Adipocyte (in vitro differentiated cells): Measurements from ENCODE around the gene ABCG2.

Source experiments
- DNase-seq: peaks from one replicate; pipeline ENCODE4 v3.0.0-alpha.2; 2015; ENCODE audit warnings: low read depth
- H3K27me3 ChIP-seq: replicated peaks from 2 replicates; pipeline ENCODE4 v1.7.0; 2013; ENCODE audit warnings: mild to moderate bottlenecking, low read length, moderate library complexity; ENCODE audit not compliant: control insufficient read depth, insufficient read depth
- H3K36me3 ChIP-seq: 2 replicates; pipeline ENCODE4 v1.7.0; 2013; ENCODE audit warnings: low read length, mild to moderate bottlenecking, moderate library complexity; ENCODE audit not compliant: control insufficient read depth, insufficient read depth, severe bottlenecking
- H3K4me1 ChIP-seq: 2 replicates; pipeline ENCODE4 v1.7.0; 2013; ENCODE audit warnings: mild to moderate bottlenecking, low read length, moderate library complexity; ENCODE audit not compliant: control insufficient read depth, insufficient read depth
- H3K4me3 ChIP-seq: 2 replicates; pipeline ENCODE4 v1.7.0; 2013; ENCODE audit warnings: mild to moderate bottlenecking, low read length, moderate library complexity
- H3K9ac ChIP-seq: 2 replicates; pipeline ENCODE4 v1.7.0; 2013; ENCODE audit warnings: mild to moderate bottlenecking, low read length, moderate library complexity
- H3K9me3 ChIP-seq: 2 replicates; pipeline ENCODE4 v1.7.0; 2013; ENCODE audit warnings: mild to moderate bottlenecking, low read length, moderate library complexity; ENCODE audit not compliant: control insufficient read depth

The ABCG2 gene

GRCh38 chr4:88062843-88063242 is 95.6 kb downstream of the ABCG2 start:
- no peaks in the 10 kb centered on the region for H3K27me3 ChIP-seq
- H3K4me3 ChIP-seq = no peak overlapping the region
- H3K4me1 ChIP-seq = no peaks in the 10 kb centered on the region
- DNase-seq = no peak
- peaks cover 85% of the 10 kb centered on the region for H3K36me3 ChIP-seq
- no peaks in the 10 kb centered on the region for H3K9me3 ChIP-seq
- H3K9ac ChIP-seq = no peak overlapping the region

GRCh38 chr4:88062311-88062710 is 96.1 kb downstream of the ABCG2 start:
- Histone ChIP-seq H3K4me1 (no peaks in the 10 kb centered on the region), H3K36me3 (peaks cover 85% of the 10 kb centered on the region), H3K4me3 (no peak overlapping the region), H3K9ac (no peak overlapping the region), H3K27me3 (no peaks in the 10 kb centered on the region), H3K9me3 (no peaks in the 10 kb centered on the region)
- no peak for DNase-seq

GRCh38 chr4:88060431-88060830 is 98.0 kb downstream of the ABCG2 start:
- Histone ChIP-seq H3K4me1 (no peaks in the 10 kb centered on the region), H3K27me3 (no peaks in the 10 kb centered on the region), H3K36me3 (peaks cover 85% of the 10 kb centered on the region), H3K4me3 (no peak overlapping the region), H3K9ac (no peak overlapping the region), H3K9me3 (no peaks in the 10 kb centered on the region)
- DNase-seq = no peak

- H3K27me3 ChIP-seq = no peaks in the 10 kb centered on the region
- H3K4me3 ChIP-seq = no peak overlapping the region
- no peak overlapping the region for H3K9ac ChIP-seq
- H3K9me3 ChIP-seq = no peaks in the 10 kb centered on the region
- no peak for DNase-seq
- H3K4me1 ChIP-seq = peaks cover 6% of the 10 kb centered on the region
- H3K36me3 ChIP-seq = peaks cover 79% of the 10 kb centered on the region
These were observed 98.7 kb downstream of the ABCG2 start for GRCh38 chr4:88059766-88060165.

GRCh38 chr4:88058295-88058694 is 100.1 kb downstream of the ABCG2 start:
- DNase-seq = no peak
- Histone ChIP-seq H3K4me3 (no peak overlapping the region), H3K4me1 (peaks cover 8% of the 10 kb centered on the region)

GRCh38 chr4:88054901-88055300 is 103.5 kb downstream of the ABCG2 start:
- Histone ChIP-seq H3K4me1 (peaks cover 8% of the 10 kb centered on the region), H3K4me3 (no peak overlapping the region), H3K27me3 (no peaks in the 10 kb centered on the region), H3K36me3 (peaks cover 73% of the 10 kb centered on the region), H3K9me3 (no peaks in the 10 kb centered on the region), H3K9ac (no peak overlapping the region)
- peak; percentile 50 for DNase-seq

More at GRCh38 chr4:88058295-88058694, 100.1 kb downstream of the ABCG2 start:
- no peaks in the 10 kb centered on the region for H3K9me3 ChIP-seq
- H3K36me3 ChIP-seq = peaks cover 66% of the 10 kb centered on the region
- no peaks in the 10 kb centered on the region for H3K27me3 ChIP-seq
- H3K9ac ChIP-seq = no peak overlapping the region

GRCh38 chr4:88054229-88054628 is 104.2 kb downstream of the ABCG2 start:
- peaks cover 70% of the 10 kb centered on the region for H3K36me3 ChIP-seq
- no peak overlapping the region for H3K9ac ChIP-seq
- peaks cover 8% of the 10 kb centered on the region for H3K4me1 ChIP-seq

GRCh38 chr4:88045021-88045420 is 113.4 kb downstream of the ABCG2 start:
- H3K9me3 ChIP-seq = no peaks in the 10 kb centered on the region
- H3K36me3 ChIP-seq = peaks cover 93% of the 10 kb centered on the region
- H3K4me3 ChIP-seq = no peak overlapping the region
- H3K27me3 ChIP-seq = no peaks in the 10 kb centered on the region
- peaks cover 14% of the 10 kb centered on the region for H3K4me1 ChIP-seq
- no peak overlapping the region for H3K9ac ChIP-seq
- DNase-seq = no peak

More at GRCh38 chr4:88054229-88054628, 104.2 kb downstream of the ABCG2 start:
- no peak overlapping the region for H3K4me3 ChIP-seq
- H3K9me3 ChIP-seq = no peaks in the 10 kb centered on the region
- no peak for DNase-seq
- no peaks in the 10 kb centered on the region for H3K27me3 ChIP-seq

GRCh38 chr4:88043586-88044340 is 114.7 kb downstream of the ABCG2 start:
- no peak for DNase-seq
- Histone ChIP-seq H3K9me3 (no peaks in the 10 kb centered on the region), H3K4me1 (peaks cover 14% of the 10 kb centered on the region), H3K4me3 (no peak overlapping the region), H3K36me3 (peaks cover 97% of the 10 kb centered on the region), H3K9ac (no peak overlapping the region), H3K27me3 (no peaks in the 10 kb centered on the region)

- H3K36me3 ChIP-seq = peaks cover 97% of the 10 kb centered on the region
- H3K9me3 ChIP-seq = no peaks in the 10 kb centered on the region
- DNase-seq = no peak
These were observed 115.4 kb downstream of the ABCG2 start for GRCh38 chr4:88043001-88043400.

GRCh38 chr4:88041626-88042025 is 116.8 kb downstream of the ABCG2 start:
- no peak for DNase-seq
- Histone ChIP-seq H3K4me3 (no peak overlapping the region), H3K4me1 (peaks cover 19% of the 10 kb centered on the region), H3K9ac (no peak overlapping the region), H3K36me3 (peaks cover 97% of the 10 kb centered on the region), H3K27me3 (no peaks in the 10 kb centered on the region), H3K9me3 (no peaks in the 10 kb centered on the region)

More at GRCh38 chr4:88043001-88043400, 115.4 kb downstream of the ABCG2 start:
- Histone ChIP-seq H3K9ac (no peak overlapping the region), H3K27me3 (no peaks in the 10 kb centered on the region), H3K4me3 (no peak overlapping the region), H3K4me1 (peaks cover 14% of the 10 kb centered on the region)

- no peak for DNase-seq
- H3K27me3 ChIP-seq = no peaks in the 10 kb centered on the region
- peaks cover 12% of the 10 kb centered on the region for H3K4me1 ChIP-seq
- H3K36me3 ChIP-seq = peaks cover 100% of the 10 kb centered on the region
- H3K9ac ChIP-seq = no peak overlapping the region
- no peaks in the 10 kb centered on the region for H3K9me3 ChIP-seq
- no peak overlapping the region for H3K4me3 ChIP-seq
These were observed 117.7 kb downstream of the ABCG2 start for GRCh38 chr4:88040707-88041106.
